HG02610 (cell line): ENCODE data around the gene KCNJ6.
"Not testable (repeated sequence)": the region's sequence is repeated elsewhere in the genome, so short reads cannot be mapped to it uniquely, and the experiment has no call there.

ENCODE experiments used
- ATAC-seq: cut with Tn5 transposase; IDR thresholded peaks from one replicate; pipeline ENCODE4 v1.9.1; 2021; ENCODE audit warnings: mild to moderate bottlenecking, moderate library complexity; ENCODE audit not compliant: unreplicated experiment

Gene KCNJ6

DNA sequence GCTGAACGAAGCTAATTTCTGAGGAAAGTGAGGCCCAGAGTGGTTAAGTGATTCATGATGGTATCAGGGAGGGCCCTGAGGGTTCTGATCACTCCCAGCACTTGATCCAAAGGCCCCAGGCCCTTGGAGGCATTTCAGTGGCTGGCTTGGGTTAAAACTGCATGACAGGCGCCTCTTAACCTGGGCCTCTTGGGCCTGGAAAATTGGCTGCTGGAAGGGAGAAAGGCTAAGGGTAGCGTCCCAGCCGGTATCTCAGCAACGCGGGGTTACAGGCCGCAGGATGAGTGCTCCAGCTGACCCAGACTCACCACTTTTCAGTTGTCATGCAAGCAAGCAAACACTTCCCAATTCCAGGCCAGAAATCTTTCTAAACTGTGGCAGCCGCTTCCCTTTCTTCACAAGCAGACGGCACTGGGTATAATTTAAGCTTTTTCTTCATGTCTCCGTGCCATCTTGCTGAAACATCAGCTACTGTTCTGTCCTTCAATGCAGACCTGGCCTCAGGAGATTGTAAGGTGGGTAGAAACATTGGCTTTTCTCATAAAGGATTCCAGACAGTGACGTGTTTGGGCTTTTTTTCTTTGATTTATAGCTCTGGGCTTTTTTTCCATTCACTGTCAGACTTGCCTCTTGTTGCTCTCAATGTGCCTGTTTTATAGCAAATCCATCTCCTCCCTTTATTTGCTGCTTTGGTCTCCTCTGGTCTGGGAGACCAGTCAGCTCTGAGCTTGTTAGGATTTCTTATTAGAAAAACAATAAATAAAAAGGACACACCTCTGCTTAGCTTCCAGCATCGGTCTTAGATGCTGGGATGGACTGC is 229.1 kb downstream of the KCNJ6 start:
- no peak for ATAC-seq

DNA sequence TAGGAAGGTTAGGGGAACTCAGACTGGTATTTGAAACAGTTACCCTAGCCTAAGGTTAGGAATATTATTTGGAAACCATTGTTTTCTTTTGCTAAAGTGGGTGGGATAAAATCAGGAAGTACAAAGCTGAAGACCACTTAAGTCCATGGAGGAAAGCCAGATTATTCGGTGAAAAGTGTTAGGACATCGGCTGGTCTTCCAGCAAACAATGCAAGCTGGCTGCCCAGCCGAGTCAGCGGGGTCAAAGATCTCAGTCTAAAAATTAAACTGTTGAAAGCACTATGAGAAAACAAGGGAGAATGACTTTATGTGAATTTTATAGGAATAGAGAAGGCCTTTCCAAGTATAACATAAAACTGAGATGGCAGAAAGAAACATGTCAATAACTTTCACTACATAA is 231.7 kb downstream of the KCNJ6 start:
- ATAC-seq = no peak

DNA sequence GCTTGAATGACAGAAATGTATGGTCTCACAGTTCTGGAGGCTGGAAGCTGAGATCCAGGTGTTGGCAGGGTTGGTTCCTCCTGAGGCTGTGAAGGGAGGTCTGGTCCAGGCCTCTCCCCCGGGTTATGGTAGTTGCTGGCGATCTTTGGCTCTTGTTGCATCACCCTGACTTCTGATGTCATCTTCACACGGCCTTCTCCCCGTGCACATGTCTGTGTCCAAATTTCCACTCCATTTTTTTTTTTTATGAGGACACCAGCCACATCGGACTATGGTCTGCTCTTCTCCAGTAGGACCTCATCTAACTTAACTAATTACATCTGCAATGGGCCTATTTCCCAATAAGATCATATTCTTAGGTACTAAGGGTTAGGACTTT is 232.2 kb downstream of the KCNJ6 start:
- ATAC-seq = no peak

DNA sequence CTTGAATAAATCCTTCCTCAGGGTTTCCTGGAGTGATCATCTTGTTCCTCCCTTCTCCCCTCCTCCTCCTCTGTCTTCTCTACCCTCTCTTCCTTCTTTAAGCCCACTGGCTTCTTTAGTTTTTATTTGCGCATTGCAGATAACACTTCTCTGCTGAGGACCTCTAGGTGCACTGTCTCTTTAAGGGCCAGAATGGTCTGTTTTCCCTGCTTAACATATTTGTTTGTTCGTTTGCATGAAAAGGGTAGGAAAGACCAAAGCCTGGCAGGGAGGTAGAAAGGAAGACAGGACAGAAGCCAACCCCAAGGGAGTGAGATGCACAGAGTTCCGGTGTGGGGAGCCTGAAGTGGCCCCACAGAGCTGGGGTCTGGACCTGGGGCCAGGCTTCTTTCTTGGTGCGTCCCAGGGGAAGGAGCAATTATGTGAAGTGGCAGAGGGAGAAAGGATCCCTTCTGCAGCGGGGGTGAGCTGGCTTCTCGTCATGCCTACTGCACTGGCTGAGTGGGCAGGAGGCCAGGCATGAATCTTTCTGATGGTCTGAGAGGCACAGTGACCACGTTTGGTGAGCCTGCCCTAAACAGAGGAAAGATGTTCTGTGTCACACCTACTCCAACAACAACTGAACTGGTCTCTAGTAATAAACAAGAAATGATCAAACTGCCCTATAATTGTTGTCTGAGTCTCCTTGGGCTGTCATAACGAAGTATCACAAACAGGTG is 232.7 kb downstream of the KCNJ6 start:
- no peak for ATAC-seq

GRCh38 chr21:37682966-37683365 is 233.3 kb downstream of the KCNJ6 start:
- ATAC-seq = no peak

DNA sequence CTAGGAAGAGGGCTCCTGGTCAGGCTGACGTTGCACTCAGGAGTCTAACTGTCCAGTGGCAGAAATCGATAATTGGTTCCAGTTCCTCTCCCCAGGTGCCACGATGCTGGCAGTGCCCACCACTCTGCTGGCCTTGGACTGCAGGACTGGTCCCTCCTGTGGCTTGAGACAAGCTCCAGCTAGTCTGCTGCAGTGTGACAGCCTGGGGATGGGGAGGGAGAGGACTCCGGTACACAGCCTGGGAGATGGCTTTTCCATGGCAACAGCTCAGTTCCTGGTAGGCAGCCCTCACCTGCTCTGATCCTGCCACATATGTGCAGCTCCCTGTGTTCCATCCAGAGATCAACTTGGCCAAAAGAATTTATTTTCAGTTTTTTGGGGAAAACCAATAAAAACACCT is 239.3 kb downstream of the KCNJ6 start:
- no peak for ATAC-seq

DNA sequence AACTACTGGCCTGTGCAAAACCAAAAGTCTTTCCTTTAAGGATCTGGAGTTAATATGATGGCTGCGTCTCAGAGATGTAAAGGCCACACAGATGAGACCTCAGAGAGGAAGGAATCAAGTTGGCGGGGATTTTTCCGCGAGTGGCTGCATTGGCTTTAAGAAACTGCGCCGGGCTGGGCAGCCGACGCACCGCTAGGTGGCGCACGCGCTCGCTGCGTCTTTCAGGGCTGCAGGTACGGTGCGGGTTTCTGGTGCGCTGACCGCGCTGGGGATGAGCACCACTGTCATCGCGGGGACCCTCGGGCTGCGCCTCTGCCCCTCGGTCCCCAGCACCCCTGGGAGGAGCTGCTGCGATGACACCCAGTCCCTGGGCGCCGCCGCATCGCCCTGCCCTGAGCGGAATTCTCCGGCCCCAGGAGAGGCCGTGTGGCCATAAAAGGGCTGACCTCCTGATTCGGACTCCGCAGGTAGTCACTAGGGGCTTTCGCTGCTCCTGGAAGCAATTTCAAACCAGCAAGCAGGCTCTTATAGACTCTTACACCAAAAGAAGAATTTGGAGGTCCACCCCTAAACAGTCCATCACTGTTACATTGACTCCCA is 241.0 kb downstream of the KCNJ6 start:
- no peak for ATAC-seq

- ATAC-seq = no peak
Measured at GRCh38 chr21:37673801-37674575, 242.3 kb downstream of the KCNJ6 start.

DNA sequence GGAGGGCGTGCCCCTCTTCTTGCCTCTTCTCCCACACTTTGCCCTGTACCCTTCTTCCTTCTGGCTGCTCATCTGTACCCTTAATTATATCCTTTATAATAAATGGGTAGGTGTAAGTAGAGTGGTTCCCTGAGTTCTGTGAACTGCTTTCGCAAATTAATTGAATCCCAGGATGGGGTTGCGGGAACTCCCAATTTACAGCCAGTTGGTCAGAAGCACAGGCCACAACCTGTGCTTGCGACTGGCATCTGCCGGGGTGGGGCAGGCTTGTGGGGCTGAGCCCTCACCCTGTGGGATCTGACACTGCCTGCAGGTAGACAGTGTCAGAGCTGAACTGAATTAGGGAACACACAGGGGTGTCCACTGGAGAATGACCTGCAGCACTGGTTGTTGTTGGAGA is 244.9 kb downstream of the KCNJ6 start:
- ATAC-seq = no peak

DNA sequence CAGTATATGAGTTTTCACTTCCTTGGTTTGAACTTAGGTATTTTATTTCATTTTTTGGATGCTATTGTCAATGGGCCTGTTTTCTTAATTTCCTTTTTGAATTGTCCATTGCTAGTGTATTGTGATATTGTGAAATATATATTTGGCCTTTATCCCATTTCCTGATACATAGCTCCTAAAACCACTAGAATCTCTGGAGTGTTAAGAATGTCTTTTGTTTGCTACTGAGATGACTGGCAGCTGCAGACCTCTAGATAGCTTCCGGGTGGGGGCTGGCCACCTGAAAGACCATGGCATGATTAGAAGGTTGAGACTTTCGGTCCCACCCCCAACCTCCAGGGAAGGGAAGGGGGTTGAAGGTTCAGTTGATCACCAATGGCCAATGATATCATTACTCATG is 245.4 kb downstream of the KCNJ6 start:
- no peak for ATAC-seq

GRCh38 chr21:37669249-37669648 is 247.0 kb downstream of the KCNJ6 start:
- no peak for ATAC-seq

- ATAC-seq = no peak
Measured at GRCh38 chr21:37668462-37669239, 247.6 kb downstream of the KCNJ6 start.

DNA sequence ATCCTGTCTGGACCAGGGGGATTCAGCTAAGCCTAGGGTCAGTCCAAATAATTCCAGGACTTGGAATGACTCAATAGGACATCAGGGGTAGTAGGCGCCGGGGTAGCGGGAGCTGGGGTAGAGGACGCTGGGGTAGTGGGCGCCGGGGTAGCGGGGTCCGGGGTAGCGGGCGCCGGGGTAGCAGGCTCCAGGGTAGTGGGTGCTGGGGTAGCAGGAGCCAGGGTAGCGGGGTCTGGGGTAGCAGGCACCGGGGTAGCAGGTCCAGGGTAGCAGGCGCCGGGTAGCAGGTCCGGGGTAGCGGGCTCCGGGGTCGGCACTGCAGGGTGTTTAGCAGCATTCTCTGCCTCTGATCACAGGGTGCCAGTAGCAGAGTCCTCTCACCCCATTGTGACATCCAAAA is 248.9 kb downstream of the KCNJ6 start:
- no peak for ATAC-seq

GRCh38 chr21:37665230-37666024 is 250.8 kb downstream of the KCNJ6 start:
- ATAC-seq = no peak

- ATAC-seq = not testable (repeated sequence)
Measured at GRCh38 chr21:37662227-37662626, 254.0 kb downstream of the KCNJ6 start.

DNA sequence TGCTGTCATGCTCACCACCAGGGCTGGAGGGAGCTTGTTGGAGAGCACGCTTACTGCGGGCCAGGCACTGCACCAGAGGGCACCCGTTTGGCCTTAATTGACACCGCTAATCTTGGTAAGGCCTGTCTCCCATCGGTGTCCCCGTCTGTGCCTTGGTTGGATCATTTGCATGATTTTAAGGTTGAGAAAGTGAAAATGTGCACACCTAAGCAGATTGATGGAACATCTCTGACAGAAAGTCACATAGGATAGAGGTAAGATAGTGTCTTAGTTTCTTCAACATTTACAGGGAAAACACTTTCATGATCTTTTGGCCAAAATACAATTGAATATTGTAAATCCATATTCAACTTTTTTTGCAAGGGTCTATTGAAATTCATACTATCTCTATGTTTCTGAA is 255.5 kb downstream of the KCNJ6 start:
- no peak for ATAC-seq

DNA sequence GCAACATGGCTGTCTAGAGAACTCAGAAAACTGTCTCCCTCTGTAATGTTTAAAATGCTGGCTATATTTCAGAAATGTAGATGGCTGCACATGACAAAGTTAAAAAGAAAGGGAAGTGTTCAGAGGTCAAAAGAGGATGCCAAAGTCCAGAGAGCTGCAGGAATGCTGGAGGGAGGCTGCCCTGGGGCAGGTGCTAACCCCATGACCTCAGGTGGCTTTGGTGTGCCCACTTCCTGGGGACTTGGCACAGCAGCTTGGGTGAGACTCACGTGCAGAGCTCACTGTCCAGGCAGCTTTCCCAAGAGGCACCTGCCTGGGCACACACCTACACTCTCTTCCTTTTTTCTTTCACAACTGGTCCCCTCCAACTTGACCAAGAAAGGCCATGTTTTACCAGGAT is 256.4 kb downstream of the KCNJ6 start:
- no peak for ATAC-seq

- no peak for ATAC-seq
Measured at GRCh38 chr21:37658817-37659458, 257.3 kb downstream of the KCNJ6 start.

GRCh38 chr21:37658121-37658816 is 258.0 kb downstream of the KCNJ6 start:
- ATAC-seq = no peak
